ENCODE measurements around the gene VASP. TPM values are rescaled to one million over a fixed set of nuclear protein-coding genes. Genes with fewer than 3 reads are reported as not detected.
A peak's percentile ranks its signal among the peaks of the same experiment; 100 is the strongest.

VASP gene
- total and polyA plus RNA-seq, 2 of the 13 experiments (the other 11 are each of a cell fraction or from before 2014, with no cell fraction given), result 41.8 to 67.1 TPM

DNA sequence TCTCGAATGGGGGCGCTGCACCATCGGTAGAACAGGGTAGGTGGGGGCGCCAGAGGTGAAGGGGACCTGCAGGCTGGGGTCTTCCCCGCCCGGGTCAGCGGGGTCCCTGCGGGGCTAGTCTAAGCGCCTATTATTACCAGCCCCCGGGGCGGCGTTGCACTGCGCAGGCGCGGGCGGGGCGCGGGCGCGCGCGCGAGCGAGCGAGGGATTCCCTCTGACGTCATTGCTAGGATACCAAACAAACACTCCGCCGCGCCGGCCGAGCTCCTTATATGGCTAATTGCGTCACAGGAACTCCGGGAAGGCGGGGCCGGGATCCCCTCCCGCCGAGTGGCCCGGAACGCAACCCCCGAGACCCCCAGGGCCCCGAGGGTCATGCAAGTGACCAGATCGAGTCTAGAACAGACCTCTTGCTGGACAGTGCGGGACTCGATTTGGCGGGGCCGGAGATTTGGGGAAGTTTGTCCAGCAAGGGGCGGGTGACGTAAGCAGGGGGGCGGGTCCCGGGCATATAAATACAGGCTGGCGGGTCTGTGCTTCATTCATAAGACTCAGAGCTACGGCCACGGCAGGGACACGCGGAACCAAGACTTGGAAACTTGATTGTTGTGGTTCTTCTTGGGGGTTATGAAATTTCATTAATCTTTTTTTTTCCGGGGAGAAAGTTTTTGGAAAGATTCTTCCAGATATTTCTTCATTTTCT lies 39.7 kb upstream of the VASP start, which contains the start of gene FOSB (continued):
- TF ChIP-seq, protein P1, sequence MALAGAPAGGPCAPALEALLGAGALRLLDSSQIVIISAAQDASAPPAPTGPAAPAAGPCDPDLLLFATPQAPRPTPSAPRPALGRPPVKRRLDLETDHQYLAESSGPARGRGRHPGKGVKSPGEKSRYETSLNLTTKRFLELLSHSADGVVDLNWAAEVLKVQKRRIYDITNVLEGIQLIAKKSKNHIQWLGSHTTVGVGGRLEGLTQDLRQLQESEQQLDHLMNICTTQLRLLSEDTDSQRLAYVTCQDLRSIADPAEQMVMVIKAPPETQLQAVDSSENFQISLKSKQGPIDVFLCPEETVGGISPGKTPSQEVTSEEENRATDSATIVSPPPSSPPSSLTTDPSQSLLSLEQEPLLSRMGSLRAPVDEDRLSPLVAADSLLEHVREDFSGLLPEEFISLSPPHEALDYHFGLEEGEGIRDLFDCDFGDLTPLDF (CRISPR knock-in tag; IDR thresholded peaks at IDR 0.05), result peak; percentile 67
- TF ChIP-seq FOXK1 (CRISPR knock-in tag; IDR thresholded peaks at IDR 0.05; ENCODE audit: borderline replicate concordance, low read depth) (peak; percentile 78; the same call in 1 of the 2 replicates), HOXA3 (CRISPR knock-in tag; IDR thresholded peaks at IDR 0.05) (peak; percentile 87; the same call in 1 of the 2 replicates), ZNF878 (CRISPR knock-in tag; IDR thresholded peaks at IDR 0.05) (0 out of 2 replicates have a peak, but pooled peaks have one; percentile 17), RBM39 (IDR thresholded peaks at IDR 0.05; ENCODE audit: low read depth, low read length, poor library complexity, severe bottlenecking) (peak; percentile 21), RFX5 (IDR thresholded peaks at IDR 0.05; ENCODE audit: low read depth, low read length) (peak; percentile 81), GTF2F1 (IDR thresholded peaks at IDR 0.05; ENCODE audit: low read length) (peak; percentile 83), ZNF660 (CRISPR knock-in tag; IDR thresholded peaks at IDR 0.05; ENCODE audit: borderline replicate concordance, low read depth) (no peak), HNRNPK (IDR thresholded peaks at IDR 0.05; ENCODE audit: low read depth, low read length, poor library complexity, severe bottlenecking) (no peak), ZFAT (CRISPR knock-in tag; conservative IDR thresholded peaks at IDR 0.05) (no peak), ZNF230 (CRISPR knock-in tag; IDR thresholded peaks at IDR 0.05) (no peak), GABPB1 (CRISPR knock-in tag; IDR thresholded peaks at IDR 0.05) (peak; percentile 68)
- TF ChIP-seq, protein P2, sequence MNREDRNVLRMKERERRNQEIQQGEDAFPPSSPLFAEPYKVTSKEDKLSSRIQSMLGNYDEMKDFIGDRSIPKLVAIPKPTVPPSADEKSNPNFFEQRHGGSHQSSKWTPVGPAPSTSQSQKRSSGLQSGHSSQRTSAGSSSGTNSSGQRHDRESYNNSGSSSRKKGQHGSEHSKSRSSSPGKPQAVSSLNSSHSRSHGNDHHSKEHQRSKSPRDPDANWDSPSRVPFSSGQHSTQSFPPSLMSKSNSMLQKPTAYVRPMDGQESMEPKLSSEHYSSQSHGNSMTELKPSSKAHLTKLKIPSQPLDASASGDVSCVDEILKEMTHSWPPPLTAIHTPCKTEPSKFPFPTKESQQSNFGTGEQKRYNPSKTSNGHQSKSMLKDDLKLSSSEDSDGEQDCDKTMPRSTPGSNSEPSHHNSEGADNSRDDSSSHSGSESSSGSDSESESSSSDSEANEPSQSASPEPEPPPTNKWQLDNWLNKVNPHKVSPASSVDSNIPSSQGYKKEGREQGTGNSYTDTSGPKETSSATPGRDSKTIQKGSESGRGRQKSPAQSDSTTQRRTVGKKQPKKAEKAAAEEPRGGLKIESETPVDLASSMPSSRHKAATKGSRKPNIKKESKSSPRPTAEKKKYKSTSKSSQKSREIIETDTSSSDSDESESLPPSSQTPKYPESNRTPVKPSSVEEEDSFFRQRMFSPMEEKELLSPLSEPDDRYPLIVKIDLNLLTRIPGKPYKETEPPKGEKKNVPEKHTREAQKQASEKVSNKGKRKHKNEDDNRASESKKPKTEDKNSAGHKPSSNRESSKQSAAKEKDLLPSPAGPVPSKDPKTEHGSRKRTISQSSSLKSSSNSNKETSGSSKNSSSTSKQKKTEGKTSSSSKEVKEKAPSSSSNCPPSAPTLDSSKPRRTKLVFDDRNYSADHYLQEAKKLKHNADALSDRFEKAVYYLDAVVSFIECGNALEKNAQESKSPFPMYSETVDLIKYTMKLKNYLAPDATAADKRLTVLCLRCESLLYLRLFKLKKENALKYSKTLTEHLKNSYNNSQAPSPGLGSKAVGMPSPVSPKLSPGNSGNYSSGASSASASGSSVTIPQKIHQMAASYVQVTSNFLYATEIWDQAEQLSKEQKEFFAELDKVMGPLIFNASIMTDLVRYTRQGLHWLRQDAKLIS (CRISPR knock-in tag; IDR thresholded peaks at IDR 0.05), result no peak
- TF ChIP-seq, protein P3, sequence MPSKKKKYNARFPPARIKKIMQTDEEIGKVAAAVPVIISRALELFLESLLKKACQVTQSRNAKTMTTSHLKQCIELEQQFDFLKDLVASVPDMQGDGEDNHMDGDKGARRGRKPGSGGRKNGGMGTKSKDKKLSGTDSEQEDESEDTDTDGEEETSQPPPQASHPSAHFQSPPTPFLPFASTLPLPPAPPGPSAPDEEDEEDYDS (CRISPR knock-in tag; IDR thresholded peaks at IDR 0.05), result peak; percentile 66
- TF ChIP-seq, protein P4, sequence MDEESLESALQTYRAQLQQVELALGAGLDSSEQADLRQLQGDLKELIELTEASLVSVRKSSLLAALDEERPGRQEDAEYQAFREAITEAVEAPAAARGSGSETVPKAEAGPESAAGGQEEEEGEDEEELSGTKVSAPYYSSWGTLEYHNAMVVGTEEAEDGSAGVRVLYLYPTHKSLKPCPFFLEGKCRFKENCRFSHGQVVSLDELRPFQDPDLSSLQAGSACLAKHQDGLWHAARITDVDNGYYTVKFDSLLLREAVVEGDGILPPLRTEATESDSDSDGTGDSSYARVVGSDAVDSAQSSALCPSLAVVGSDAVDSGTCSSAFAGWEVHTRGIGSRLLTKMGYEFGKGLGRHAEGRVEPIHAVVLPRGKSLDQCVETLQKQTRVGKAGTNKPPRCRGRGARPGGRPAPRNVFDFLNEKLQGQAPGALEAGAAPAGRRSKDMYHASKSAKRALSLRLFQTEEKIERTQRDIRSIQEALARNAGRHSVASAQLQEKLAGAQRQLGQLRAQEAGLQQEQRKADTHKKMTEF (CRISPR knock-in tag; IDR thresholded peaks at IDR 0.05), result peak; percentile 58; the same call in 1 of the 2 replicates
- TF ChIP-seq, protein P5, sequence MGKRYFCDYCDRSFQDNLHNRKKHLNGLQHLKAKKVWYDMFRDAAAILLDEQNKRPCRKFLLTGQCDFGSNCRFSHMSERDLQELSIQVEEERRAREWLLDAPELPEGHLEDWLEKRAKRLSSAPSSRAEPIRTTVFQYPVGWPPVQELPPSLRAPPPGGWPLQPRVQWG (CRISPR knock-in tag; IDR thresholded peaks at IDR 0.05; ENCODE audit: borderline replicate concordance, low read depth), result no peak
- TF ChIP-seq, protein P6, sequence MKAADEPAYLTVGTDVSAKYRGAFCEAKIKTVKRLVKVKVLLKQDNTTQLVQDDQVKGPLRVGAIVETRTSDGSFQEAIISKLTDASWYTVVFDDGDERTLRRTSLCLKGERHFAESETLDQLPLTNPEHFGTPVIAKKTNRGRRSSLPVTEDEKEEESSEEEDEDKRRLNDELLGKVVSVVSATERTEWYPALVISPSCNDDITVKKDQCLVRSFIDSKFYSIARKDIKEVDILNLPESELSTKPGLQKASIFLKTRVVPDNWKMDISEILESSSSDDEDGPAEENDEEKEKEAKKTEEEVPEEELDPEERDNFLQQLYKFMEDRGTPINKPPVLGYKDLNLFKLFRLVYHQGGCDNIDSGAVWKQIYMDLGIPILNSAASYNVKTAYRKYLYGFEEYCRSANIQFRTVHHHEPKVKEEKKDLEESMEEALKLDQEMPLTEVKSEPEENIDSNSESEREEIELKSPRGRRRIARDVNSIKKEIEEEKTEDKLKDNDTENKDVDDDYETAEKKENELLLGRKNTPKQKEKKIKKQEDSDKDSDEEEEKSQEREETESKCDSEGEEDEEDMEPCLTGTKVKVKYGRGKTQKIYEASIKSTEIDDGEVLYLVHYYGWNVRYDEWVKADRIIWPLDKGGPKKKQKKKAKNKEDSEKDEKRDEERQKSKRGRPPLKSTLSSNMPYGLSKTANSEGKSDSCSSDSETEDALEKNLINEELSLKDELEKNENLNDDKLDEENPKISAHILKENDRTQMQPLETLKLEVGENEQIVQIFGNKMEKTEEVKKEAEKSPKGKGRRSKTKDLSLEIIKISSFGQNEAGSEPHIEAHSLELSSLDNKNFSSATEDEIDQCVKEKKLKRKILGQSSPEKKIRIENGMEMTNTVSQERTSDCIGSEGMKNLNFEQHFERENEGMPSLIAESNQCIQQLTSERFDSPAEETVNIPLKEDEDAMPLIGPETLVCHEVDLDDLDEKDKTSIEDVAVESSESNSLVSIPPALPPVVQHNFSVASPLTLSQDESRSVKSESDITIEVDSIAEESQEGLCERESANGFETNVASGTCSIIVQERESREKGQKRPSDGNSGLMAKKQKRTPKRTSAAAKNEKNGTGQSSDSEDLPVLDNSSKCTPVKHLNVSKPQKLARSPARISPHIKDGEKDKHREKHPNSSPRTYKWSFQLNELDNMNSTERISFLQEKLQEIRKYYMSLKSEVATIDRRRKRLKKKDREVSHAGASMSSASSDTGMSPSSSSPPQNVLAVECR (CRISPR knock-in tag; IDR thresholded peaks at IDR 0.05; ENCODE audit: borderline replicate concordance), result peak; percentile 89; the same call in 1 of the 2 replicates
